ENCODE measurements around the gene PLA2G2C. TPM values are rescaled to one million over a fixed set of nuclear protein-coding genes. Genes with fewer than 3 reads are reported as not detected.

Gene PLA2G2C
- polyA plus RNA-seq, 1 donor: 0.06 TPM

GRCh38 chr1:20158358-20159070, 27.8 kb downstream of the PLA2G2C start:
- Histone ChIP-seq H3K36me3 (ENCODE audit: control insufficient read depth, insufficient read depth, low read length) (no peaks in the 10 kb centered on the region), H3K9me3 (ENCODE audit: control insufficient read depth, low read depth, low read length) (peaks cover 20% of the 10 kb centered on the region), H3K27me3 (ENCODE audit: control insufficient read depth, insufficient read depth, low read length) (no peaks in the 10 kb centered on the region), H3K4me1 (ENCODE audit: control insufficient read depth, insufficient read depth, low read length) (no peaks in the 10 kb centered on the region), H3K4me3 (ENCODE audit: low read length) (no peak overlapping the region), H3K27ac (ENCODE audit: low read length) (no peak overlapping the region)
- no peak for DNase-seq
- WGBS (ENCODE audit: insufficient coverage, low lambda C conversion rate): no CpG with 5 or more reads among the region's 7 CpGs

GRCh38 chr1:20154301-20154831, 32.0 kb downstream of the PLA2G2C start:
- no peaks in the 10 kb centered on the region for H3K36me3 ChIP-seq (ENCODE audit: control insufficient read depth, insufficient read depth, low read length)
- H3K27ac ChIP-seq (ENCODE audit: low read length): no peak overlapping the region
- no peak overlapping the region for H3K4me3 ChIP-seq (ENCODE audit: low read length)
- no peaks in the 10 kb centered on the region for H3K9me3 ChIP-seq (ENCODE audit: control insufficient read depth, low read depth, low read length)
- H3K27me3 ChIP-seq (ENCODE audit: control insufficient read depth, insufficient read depth, low read length): no peaks in the 10 kb centered on the region
- H3K4me1 ChIP-seq (ENCODE audit: control insufficient read depth, insufficient read depth, low read length): peaks cover 5% of the 10 kb centered on the region
- no CpG with 5 or more reads among the region's 18 CpGs for WGBS (ENCODE audit: insufficient coverage, low lambda C conversion rate)
- no peak for DNase-seq

- Histone ChIP-seq H3K27ac (ENCODE audit: low read length) (no peak overlapping the region), H3K4me3 (ENCODE audit: low read length) (no peak overlapping the region), H3K27me3 (ENCODE audit: control insufficient read depth, insufficient read depth, low read length) (no peaks in the 10 kb centered on the region), H3K36me3 (ENCODE audit: control insufficient read depth, insufficient read depth, low read length) (no peaks in the 10 kb centered on the region), H3K4me1 (ENCODE audit: control insufficient read depth, insufficient read depth, low read length) (peaks cover 5% of the 10 kb centered on the region), H3K9me3 (ENCODE audit: control insufficient read depth, low read depth, low read length) (no peaks in the 10 kb centered on the region)
- no CpG with 5 or more reads among the region's 6 CpGs for WGBS (ENCODE audit: insufficient coverage, low lambda C conversion rate)
- DNase-seq: no peak
Observed at GRCh38 chr1:20153000-20153418, 33.3 kb downstream of the PLA2G2C start.

- Histone ChIP-seq H3K27ac (ENCODE audit: low read length) (no peak overlapping the region), H3K9me3 (ENCODE audit: control insufficient read depth, low read depth, low read length) (no peaks in the 10 kb centered on the region), H3K27me3 (ENCODE audit: control insufficient read depth, insufficient read depth, low read length) (no peaks in the 10 kb centered on the region), H3K4me3 (ENCODE audit: low read length) (no peak overlapping the region), H3K36me3 (ENCODE audit: control insufficient read depth, insufficient read depth, low read length) (no peaks in the 10 kb centered on the region), H3K4me1 (ENCODE audit: control insufficient read depth, insufficient read depth, low read length) (peaks cover 9% of the 10 kb centered on the region)
- no peak for DNase-seq
- WGBS (ENCODE audit: insufficient coverage, low lambda C conversion rate): no CpG with 5 or more reads among the region's 7 CpGs
Observed at GRCh38 chr1:20152599-20152930, 33.8 kb downstream of the PLA2G2C start.

GRCh38 chr1:20151906-20152598, 34.3 kb downstream of the PLA2G2C start:
- Histone ChIP-seq H3K4me1 (ENCODE audit: control insufficient read depth, insufficient read depth, low read length) (peaks cover 9% of the 10 kb centered on the region), H3K27me3 (ENCODE audit: control insufficient read depth, insufficient read depth, low read length) (no peaks in the 10 kb centered on the region), H3K9me3 (ENCODE audit: control insufficient read depth, low read depth, low read length) (no peaks in the 10 kb centered on the region), H3K27ac (ENCODE audit: low read length) (no peak overlapping the region), H3K4me3 (ENCODE audit: low read length) (peak overlapping the region; percentile 34), H3K36me3 (ENCODE audit: control insufficient read depth, insufficient read depth, low read length) (no peaks in the 10 kb centered on the region)
- peak; percentile 59 to 65 for DNase-seq
- WGBS (ENCODE audit: insufficient coverage, low lambda C conversion rate): no CpG with 5 or more reads among the region's 29 CpGs

GRCh38 chr1:20150969-20151368, 35.3 kb downstream of the PLA2G2C start:
- Histone ChIP-seq H3K4me1 (ENCODE audit: control insufficient read depth, insufficient read depth, low read length) (peaks cover 9% of the 10 kb centered on the region), H3K36me3 (ENCODE audit: control insufficient read depth, insufficient read depth, low read length) (no peaks in the 10 kb centered on the region), H3K27me3 (ENCODE audit: control insufficient read depth, insufficient read depth, low read length) (no peaks in the 10 kb centered on the region), H3K4me3 (ENCODE audit: low read length) (no peak overlapping the region), H3K9me3 (ENCODE audit: control insufficient read depth, low read depth, low read length) (no peaks in the 10 kb centered on the region), H3K27ac (ENCODE audit: low read length) (no peak overlapping the region)
- WGBS (ENCODE audit: insufficient coverage, low lambda C conversion rate): no CpG with 5 or more reads among the region's 6 CpGs
- no peak for DNase-seq

- WGBS (ENCODE audit: insufficient coverage, low lambda C conversion rate): no CpG with 5 or more reads among the region's 8 CpGs
- no peak for DNase-seq
- Histone ChIP-seq H3K4me1 (ENCODE audit: control insufficient read depth, insufficient read depth, low read length) (peaks cover 9% of the 10 kb centered on the region), H3K27me3 (ENCODE audit: control insufficient read depth, insufficient read depth, low read length) (no peaks in the 10 kb centered on the region), H3K4me3 (ENCODE audit: low read length) (no peak overlapping the region), H3K9me3 (ENCODE audit: control insufficient read depth, low read depth, low read length) (no peaks in the 10 kb centered on the region), H3K36me3 (ENCODE audit: control insufficient read depth, insufficient read depth, low read length) (no peaks in the 10 kb centered on the region), H3K27ac (ENCODE audit: low read length) (no peak overlapping the region)
Observed at GRCh38 chr1:20150326-20150705, 36.0 kb downstream of the PLA2G2C start.

- Histone ChIP-seq H3K9me3 (ENCODE audit: control insufficient read depth, low read depth, low read length) (no peaks in the 10 kb centered on the region), H3K36me3 (ENCODE audit: control insufficient read depth, insufficient read depth, low read length) (no peaks in the 10 kb centered on the region), H3K4me3 (ENCODE audit: low read length) (no peak overlapping the region), H3K27me3 (ENCODE audit: control insufficient read depth, insufficient read depth, low read length) (no peaks in the 10 kb centered on the region), H3K27ac (ENCODE audit: low read length) (no peak overlapping the region), H3K4me1 (ENCODE audit: control insufficient read depth, insufficient read depth, low read length) (peaks cover 9% of the 10 kb centered on the region)
- DNase-seq: no peak
- WGBS (ENCODE audit: insufficient coverage, low lambda C conversion rate): no CpG with 5 or more reads among the region's 27 CpGs
Observed at GRCh38 chr1:20149601-20150325, 36.6 kb downstream of the PLA2G2C start.

- DNase-seq: no peak
- H3K9me3 ChIP-seq (ENCODE audit: control insufficient read depth, low read depth, low read length): no peaks in the 10 kb centered on the region
- no peaks in the 10 kb centered on the region for H3K27me3 ChIP-seq (ENCODE audit: control insufficient read depth, insufficient read depth, low read length)
- WGBS (ENCODE audit: insufficient coverage, low lambda C conversion rate): 100% methylated on average over 1 of the region's 13 CpGs
- H3K36me3 ChIP-seq (ENCODE audit: control insufficient read depth, insufficient read depth, low read length): no peaks in the 10 kb centered on the region
- no peak overlapping the region for H3K27ac ChIP-seq (ENCODE audit: low read length)
- peaks cover 14% of the 10 kb centered on the region for H3K4me1 ChIP-seq (ENCODE audit: control insufficient read depth, insufficient read depth, low read length)
- no peak overlapping the region for H3K4me3 ChIP-seq (ENCODE audit: low read length)
Observed at GRCh38 chr1:20148571-20149500, 37.5 kb downstream of the PLA2G2C start.

Data from large intestine (tissue), 3 donors.